OCI-M1 (cell line): ENCODE measurements around the gene RMND5A.

Experiments used
- DNase-seq: peaks from one replicate; lab custom pipeline; 2025; lab: John Stamatoyannopoulos, UW

Gene RMND5A

GRCh38 chr2:86791573-86791972, 71.5 kb downstream of the RMND5A start:
- no peak for DNase-seq

- no peak for DNase-seq
Observed at GRCh38 chr2:86793752-86794151, 73.7 kb downstream of the RMND5A start.

DNA sequence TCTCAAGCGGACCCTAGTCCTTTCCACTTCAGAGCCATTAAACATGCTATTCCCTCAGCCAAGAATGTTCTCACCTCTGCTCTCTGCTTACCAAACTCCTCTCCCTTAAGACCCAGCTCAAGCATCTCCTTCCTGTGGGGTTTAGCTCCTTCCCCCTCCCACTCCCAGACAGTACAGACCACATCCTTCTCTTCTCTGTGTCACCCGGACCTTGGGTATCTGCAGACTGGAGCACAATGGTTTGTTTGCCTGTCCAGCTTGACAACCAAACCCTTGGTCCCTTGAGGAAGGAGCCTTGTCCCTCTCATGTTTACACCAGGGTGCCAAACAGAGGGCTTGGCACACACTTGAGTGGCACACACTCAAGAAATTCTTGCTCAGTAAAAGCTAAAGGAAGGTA, 74.8 kb downstream of the RMND5A start:
- DNase-seq, result no peak

DNA sequence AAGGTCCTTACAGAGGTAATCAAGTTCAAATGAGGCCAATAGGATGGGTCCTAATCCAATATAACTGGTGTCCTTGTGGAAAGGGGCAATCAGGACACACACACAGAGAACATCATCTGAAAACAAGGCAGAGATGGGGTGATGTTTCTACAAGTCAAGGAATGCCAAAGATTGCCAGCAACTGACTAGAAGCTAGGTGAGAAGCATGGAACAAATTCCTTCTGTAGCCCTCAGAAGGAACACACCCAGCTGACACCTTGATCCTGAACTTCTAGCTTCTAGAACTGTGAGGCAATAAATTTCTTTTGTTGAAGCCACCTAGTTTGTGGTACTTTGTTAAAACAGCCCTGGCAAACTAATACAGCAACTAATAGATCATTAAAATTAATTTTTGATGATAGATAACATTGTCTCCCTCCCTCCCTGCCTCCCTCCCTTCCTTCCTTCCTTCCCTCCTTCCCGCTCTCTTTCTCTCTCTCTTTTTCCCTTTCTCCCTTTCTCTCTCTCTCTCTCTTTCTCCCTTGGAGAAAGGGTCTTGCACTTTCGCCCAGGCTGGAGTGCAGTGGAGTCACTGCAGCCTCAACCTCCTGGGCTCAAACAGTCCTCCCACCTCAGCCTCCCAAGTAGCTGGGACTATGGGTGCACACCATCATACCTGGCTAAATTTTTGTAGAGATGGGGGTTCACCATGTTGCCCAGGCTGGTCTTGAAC, 80.9 kb downstream of the RMND5A start:
- DNase-seq, result no peak

DNA sequence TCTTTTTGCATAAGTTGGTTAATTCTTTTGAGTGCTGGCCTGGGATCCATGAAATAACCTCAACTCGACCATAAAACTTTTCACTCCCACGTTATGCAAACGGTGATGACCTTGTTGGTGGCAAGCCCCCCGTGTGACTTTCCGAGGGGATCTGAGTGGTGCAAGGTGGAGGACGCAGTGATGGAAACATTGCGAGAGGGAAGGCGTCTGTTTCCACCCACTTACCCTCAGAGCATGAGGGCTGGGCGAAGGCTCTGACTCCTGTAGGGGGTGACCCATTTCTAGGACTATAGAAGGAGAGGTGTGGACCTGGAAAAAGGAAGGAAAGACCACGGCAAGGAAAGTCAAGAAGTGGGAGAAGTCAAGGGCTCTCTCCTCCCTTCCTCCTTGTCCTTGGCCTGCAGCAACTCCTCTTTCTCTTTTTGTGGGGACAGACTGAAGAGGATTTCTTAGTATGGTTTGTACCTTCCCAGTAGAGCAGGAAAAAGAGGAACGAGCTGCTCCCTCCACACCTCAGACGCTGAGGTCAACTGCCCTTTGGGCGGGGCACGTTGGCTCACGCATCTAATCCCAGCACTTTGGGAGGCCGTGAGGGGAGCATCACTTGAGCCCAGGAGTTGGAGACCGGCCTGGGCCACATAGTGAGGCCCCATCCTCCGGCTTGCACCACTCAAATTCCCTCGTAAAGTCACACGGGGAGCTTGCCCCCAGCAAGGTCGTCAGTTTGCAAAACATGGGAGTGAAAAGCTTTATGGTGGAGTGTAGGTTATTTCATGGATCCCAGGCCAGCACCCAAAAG, 86.2 kb downstream of the RMND5A start:
- peak; percentile 3 for DNase-seq

DNA sequence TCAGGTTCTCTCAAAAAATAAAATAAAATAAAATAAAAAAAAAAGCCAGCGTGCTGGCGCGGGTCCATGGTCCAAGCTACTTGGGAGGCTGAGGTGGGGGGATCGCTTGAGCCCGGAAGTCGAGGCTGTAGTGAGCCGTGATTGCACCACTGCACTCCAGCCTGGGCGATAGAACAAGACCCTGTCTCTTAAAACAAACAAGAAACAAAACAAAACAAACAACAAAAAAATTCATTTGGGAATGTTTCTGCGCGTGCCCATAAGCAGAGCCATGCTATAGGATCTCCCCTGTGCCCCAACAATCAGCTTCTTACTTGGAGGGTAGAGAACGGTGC, 87.0 kb downstream of the RMND5A start:
- no peak for DNase-seq

DNA sequence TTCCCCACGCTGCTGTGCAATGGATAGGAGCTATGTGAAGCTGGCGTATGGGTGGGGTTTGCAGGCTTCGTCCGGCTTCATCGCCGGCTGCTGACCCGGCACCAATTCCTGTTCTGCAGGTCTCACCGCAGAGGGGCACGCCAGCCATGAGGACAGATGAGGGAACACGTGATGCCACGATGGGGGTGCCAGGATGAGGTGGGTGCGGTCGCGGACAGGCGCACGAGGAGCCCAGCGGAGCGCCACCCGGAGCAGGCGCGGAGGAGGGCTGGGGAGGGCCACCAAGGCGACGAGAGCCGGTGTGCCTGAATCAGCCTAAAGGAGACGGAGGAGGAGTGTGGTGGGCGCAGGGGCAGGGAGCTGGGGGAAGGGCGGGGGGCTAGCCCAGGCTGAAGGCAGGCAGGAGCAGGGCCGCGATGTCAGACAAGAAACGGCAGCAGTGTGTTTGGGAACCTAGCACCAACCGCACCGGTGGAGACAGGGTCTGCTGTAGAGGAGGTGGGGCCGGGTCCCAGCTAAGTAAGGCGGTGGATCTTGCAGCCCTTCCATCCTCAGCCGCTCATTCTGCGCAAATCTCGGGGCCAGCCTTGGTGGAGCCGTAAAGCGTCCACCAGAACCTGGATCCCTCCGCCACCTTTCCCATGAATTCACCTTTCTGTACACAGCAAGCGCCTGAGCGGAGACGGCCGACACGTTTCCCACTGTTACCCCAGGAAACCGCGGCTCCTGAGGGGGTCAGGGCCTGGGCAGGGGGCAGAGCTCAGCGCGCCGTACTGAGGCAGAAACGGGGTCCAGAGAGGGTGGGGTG, 87.6 kb downstream of the RMND5A start:
- DNase-seq, result no peak

DNA sequence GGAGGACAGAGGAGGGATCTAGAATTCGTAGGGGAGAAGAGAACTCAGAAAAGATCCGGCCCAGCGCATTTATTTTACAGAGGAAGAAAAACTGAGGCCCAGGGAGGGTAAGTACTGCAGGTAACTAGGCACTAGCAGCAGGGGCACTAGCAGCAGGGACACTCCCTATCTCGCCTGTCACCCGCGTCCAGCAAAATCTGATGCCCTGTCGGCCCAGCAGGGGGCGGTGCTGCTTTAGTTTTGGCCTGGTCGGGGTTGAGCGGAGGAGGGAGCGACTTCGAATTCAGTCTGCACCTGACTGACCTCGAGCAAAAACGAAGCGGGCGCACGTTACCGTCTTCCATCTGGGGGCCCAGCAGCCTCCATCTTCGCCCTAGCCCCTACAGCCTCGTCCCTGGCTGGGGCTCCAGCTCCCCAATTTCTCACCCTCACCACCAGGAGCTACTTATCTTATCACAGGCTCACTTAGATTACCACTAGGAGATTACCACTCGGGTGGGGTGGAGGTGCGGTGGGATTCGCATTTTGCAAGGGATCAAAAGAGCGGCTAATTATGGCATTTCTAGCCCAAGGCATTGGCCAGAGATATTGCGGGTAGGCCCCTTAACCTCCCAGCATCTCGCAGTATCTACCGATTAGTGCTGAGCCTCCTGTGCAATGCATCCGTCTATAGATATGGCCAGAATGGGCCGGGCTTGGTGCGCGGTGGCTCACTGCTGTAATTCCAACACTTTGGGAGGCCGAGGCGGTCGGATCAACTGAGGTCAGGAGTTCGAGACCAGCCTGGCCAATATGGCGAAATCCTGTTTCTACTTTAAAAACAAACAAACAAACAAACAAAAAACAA, 88.4 kb downstream of the RMND5A start:
- DNase-seq, result peak; percentile 84

- DNase-seq, result no peak
Observed at GRCh38 chr2:86809481-86810121, 89.5 kb downstream of the RMND5A start.

DNA sequence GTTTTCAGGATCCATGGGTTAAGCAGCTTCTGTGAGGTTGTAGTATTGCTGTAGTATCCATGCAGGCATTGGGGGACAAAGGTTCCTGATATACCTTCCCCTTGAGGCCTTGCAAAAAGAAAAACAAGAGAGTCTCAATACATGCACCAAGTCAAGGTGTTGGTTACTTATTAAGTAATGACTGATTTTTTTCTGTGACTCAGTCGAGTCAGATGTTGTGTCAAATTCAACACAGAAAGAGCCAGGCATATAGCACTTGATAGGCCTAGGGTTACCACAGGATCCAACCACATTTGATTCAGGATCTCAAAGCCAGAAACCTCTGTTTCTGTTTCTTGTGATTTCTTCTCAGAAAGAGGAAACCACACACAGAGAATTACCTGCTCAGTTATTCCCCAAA, 95.5 kb downstream of the RMND5A start:
- no peak for DNase-seq

DNA sequence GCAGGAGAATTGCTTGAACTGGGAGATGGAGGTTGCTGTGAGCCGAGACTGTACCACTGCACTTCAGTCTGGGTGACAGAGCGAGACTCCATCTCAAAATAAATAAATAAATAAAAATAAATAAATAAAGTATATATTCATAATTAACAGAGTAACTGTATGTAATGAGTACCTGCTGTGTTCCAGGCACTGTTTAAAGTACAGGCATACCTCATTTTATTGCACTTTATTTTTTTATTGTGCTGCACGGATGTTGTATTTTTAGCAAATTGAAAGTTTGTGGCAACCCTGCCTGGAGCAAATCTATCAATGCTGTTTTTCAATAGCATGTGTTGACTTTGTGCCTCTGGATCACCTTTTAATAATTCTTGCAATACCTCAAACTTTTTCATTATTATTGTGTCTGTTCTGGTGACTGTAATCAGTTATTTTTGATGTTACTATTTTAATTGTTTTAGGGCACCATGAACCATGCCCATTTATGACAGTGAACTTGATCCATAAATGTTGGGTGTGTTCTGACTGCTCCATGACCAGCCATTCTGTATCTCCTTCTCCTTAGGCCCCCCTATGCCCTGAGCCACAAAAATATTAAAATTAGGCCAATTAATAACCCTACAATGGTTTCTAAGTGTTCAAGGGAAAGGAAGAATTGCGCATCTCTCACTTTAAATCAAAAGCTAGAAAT, 98.2 kb downstream of the RMND5A start:
- DNase-seq, result no peak

DNA sequence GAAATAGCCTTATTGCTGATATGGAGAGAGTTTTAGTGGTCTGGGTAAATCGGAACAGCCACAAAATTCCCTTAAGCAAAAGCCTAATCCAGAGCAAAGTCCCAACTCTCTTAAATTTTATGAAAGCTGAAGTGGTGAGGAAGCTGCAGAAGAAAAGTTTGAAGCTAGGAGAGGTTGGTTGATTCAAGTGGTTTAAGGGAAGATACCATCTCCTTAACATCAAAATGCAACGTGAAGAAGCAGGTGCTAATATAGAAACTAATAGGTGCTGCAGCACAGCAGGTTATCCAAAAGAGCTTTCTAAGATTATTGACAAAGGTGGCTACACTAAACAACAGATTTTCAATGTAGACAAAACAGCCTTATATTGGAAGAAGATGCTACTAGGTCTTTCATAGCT, 98.9 kb downstream of the RMND5A start:
- DNase-seq, result no peak

GRCh38 chr2:86821306-86821705, 101.2 kb downstream of the RMND5A start:
- DNase-seq, result no peak

DNA sequence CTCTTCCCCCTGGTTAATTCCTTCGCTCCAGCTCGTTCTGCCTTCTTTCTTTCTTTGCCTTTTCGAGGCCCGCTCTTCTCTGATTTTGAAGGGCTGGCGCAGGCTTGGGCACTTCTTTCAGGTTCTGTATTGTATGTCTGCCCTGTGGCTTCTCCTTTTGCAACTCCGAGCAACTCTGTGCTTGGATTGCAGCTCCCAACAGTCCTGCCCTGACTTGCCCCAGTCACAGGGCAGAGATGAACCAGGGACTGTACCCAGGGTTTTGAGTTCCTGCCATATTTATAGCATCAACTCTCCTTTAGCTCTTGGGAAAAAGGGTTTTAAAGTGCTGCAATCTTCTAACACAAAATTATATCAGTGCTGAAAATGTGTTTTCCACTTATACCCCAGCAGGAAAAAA, 101.8 kb downstream of the RMND5A start:
- no peak for DNase-seq

- DNase-seq, result no peak
Observed at GRCh38 chr2:86822668-86823345, 102.7 kb downstream of the RMND5A start.

GRCh38 chr2:86825036-86825692, 105.1 kb downstream of the RMND5A start:
- no peak for DNase-seq

GRCh38 chr2:86825693-86826381, 105.7 kb downstream of the RMND5A start:
- DNase-seq, result no peak

- no peak for DNase-seq
Observed at GRCh38 chr2:86826951-86827350, 106.9 kb downstream of the RMND5A start.
